Measurements from ENCODE around the gene LGALS9. TPM values are rescaled to one million over a fixed set of nuclear protein-coding genes. Genes with fewer than 3 reads are reported as not detected.

Gene LGALS9
- total and polyA plus RNA-seq, 2 donors (not counting 1 experiment from before 2014, with no cell fraction given) = 65.9 to 197 TPM

GRCh38 chr17:27605409-27605808, 25.6 kb upstream of the LGALS9 start:
- Mint-ChIP-seq H3K9me3 (ENCODE audit: insufficient read depth) (no peaks in the 10 kb centered on the region), H3K4me1 (peaks cover 2% of the 10 kb centered on the region), H3K4me3 (no peak overlapping the region), H3K27ac (no peak overlapping the region), H3K27me3 (no peaks in the 10 kb centered on the region)
- TF ChIP-seq EZH2 (IDR thresholded peaks at IDR 0.05; ENCODE audit: borderline replicate concordance, insufficient read depth, low read depth, low read length, poor library complexity, severe bottlenecking) (no peak), CTCF (IDR thresholded peaks at IDR 0.05) (no peak)
- ATAC-seq (ENCODE audit: low read depth) = no peak
- H3K4me3 ChIP-seq (ENCODE audit: control extremely low read depth in 1 of 5, extremely low read depth in 1 of 5, insufficient read depth in 1 of 5, low read depth in 2 of 5, low read length in 4 of 5) = no peak overlapping the region
- H3K27me3 ChIP-seq (replicated peaks in 1 of 4; ENCODE audit: control extremely low read depth in 1 of 4, control insufficient read depth in 3 of 4, insufficient read depth in 4 of 4, low read length in 3 of 4) = no peaks in the 10 kb centered on the region
- no peak overlapping the region for H2AFZ ChIP-seq (ENCODE audit: insufficient read depth, low read depth, low read length, poor library complexity, severe bottlenecking)
- H4K20me1 ChIP-seq (ENCODE audit: control insufficient read depth, insufficient read depth, low read length, poor library complexity, severe bottlenecking) = peaks cover 5% of the 10 kb centered on the region
- peaks cover 0 to 4% of the 10 kb centered on the region in 2 donors for H3K4me1 ChIP-seq (ENCODE audit: control insufficient read depth in 2 of 2, insufficient read depth in 2 of 2, low read length in 2 of 2)
- ChIA-PET POLR2A (no interaction called here), CTCF (interaction anchor here (1.7 to 14.9 kb wide), 9 partner anchors 9 to 369 kb away, joined by 4 to 395 read pairs (median 59); partner anchors contain the start of gene LGALS9)
- intact Hi-C loops (cut with micrococcal nuclease) = no loop called here
- no peaks in the 10 kb centered on the region for H3K9me3 ChIP-seq (ENCODE audit: control extremely low read depth in 1 of 3, control insufficient read depth in 2 of 3, insufficient read depth in 1 of 3, low read length in 2 of 3)
- no peaks in the 10 kb centered on the region for H3K79me2 ChIP-seq (ENCODE audit: control insufficient read depth, insufficient read depth, low read length)
- no peak overlapping the region for H3K9ac ChIP-seq (ENCODE audit: low read length)
- peaks cover 0 to 15% of the 10 kb centered on the region in 2 experiments for H3K36me3 ChIP-seq (replicated peaks in 1 of 2; ENCODE audit: control extremely low read depth in 1 of 2, control insufficient read depth in 1 of 2, extremely low read depth in 1 of 2, insufficient read depth in 2 of 2, low read length in 1 of 2)
- no peak overlapping the region for H3K27ac ChIP-seq (ENCODE audit: low read length in 2 of 2)
- WGBS (ENCODE audit: insufficient coverage) = 98% methylated on average over 24 of the region's 25 CpGs
- no peak overlapping the region for H3K4me2 ChIP-seq (replicated peaks; ENCODE audit: low read depth, low read length, poor library complexity, severe bottlenecking)
- DNase-seq = no peak

DNA sequence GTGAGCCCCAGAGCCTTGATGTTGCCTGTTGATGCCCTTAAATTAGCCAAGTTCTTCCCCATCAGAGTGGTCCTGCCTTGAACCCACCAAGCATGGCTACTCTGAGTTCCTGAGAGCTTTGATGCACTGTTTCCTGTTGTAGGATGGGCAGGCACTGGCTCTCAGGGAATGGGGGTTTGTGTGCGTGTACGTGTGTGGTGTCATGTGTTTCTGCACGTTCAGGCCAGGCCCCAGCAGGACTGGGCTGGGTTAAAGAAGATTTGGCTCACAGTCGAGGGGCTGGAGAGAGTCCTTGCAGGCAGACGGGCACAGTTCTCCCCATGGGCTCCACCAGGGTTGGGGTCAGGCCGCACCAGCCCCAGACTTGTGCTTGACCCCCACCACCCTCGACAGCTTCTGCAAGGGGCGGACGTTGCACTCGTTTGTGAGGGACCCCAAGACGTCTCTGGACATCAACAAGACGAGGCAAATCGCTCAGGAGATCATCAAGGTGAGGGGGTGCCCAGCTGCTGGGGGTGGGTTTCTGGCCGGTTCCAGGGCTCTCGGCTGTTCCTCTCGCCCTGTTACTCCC, 23.4 kb upstream of the LGALS9 start:
- no peak for ATAC-seq (ENCODE audit: low read depth)
- 97% methylated on average over 13 of the region's 16 CpGs for WGBS (ENCODE audit: insufficient coverage)

More for the DNA sequence above, 23.4 kb upstream of the LGALS9 start:
- H3K4me1 Mint-ChIP-seq = peaks cover 2% of the 10 kb centered on the region
- no peak overlapping the region for H2AFZ ChIP-seq (ENCODE audit: insufficient read depth, low read depth, low read length, poor library complexity, severe bottlenecking)
- H3K27me3 ChIP-seq (replicated peaks in 1 of 4; ENCODE audit: control extremely low read depth in 1 of 4, control insufficient read depth in 3 of 4, insufficient read depth in 4 of 4, low read length in 3 of 4) = no peaks in the 10 kb centered on the region
- H3K4me3 Mint-ChIP-seq = no peak overlapping the region
- H3K79me2 ChIP-seq (ENCODE audit: control insufficient read depth, insufficient read depth, low read length) = no peaks in the 10 kb centered on the region
- no peak overlapping the region for H3K27ac ChIP-seq (ENCODE audit: low read length in 2 of 2)
- no peak overlapping the region for H3K4me2 ChIP-seq (replicated peaks; ENCODE audit: low read depth, low read length, poor library complexity, severe bottlenecking)
- H3K9ac ChIP-seq (ENCODE audit: low read length) = no peak overlapping the region
- intact Hi-C loops (cut with micrococcal nuclease) = no loop called here
- peaks cover 5% of the 10 kb centered on the region for H4K20me1 ChIP-seq (ENCODE audit: control insufficient read depth, insufficient read depth, low read length, poor library complexity, severe bottlenecking)
- TF ChIP-seq CTCF (IDR thresholded peaks at IDR 0.05) = no peak
- TF ChIP-seq EZH2 (IDR thresholded peaks at IDR 0.05; ENCODE audit: borderline replicate concordance, insufficient read depth, low read depth, low read length, poor library complexity, severe bottlenecking) = no peak
- POLR2A ChIA-PET = no interaction called here
- no peak for DNase-seq
- no peaks in the 10 kb centered on the region for H3K27me3 Mint-ChIP-seq
- peaks cover 0 to 4% of the 10 kb centered on the region in 2 donors for H3K4me1 ChIP-seq (ENCODE audit: control insufficient read depth in 2 of 2, insufficient read depth in 2 of 2, low read length in 2 of 2)
- no peaks in the 10 kb centered on the region for H3K9me3 Mint-ChIP-seq (ENCODE audit: insufficient read depth)
- H3K27ac Mint-ChIP-seq = no peak overlapping the region
- CTCF ChIA-PET = interaction anchor here (0.7 to 14.9 kb wide), 6 partner anchors 7 to 362 kb away, joined by 3 to 395 read pairs (median 6); no protein-coding TSS in a partner anchor
- no peak overlapping the region for H3K4me3 ChIP-seq (ENCODE audit: control extremely low read depth in 1 of 5, extremely low read depth in 1 of 5, insufficient read depth in 1 of 5, low read depth in 2 of 5, low read length in 4 of 5)
- H3K9me3 ChIP-seq (ENCODE audit: control extremely low read depth in 1 of 3, control insufficient read depth in 2 of 3, insufficient read depth in 1 of 3, low read length in 2 of 3) = no peaks in the 10 kb centered on the region
- H3K36me3 ChIP-seq (replicated peaks in 1 of 2; ENCODE audit: control extremely low read depth in 1 of 2, control insufficient read depth in 1 of 2, extremely low read depth in 1 of 2, insufficient read depth in 2 of 2, low read length in 1 of 2) = peaks cover 1 to 15% of the 10 kb centered on the region in 2 experiments
